Peyer's patch (tissue), 4 donors: ENCODE data around the gene TDRD10. TPM values are rescaled to one million over a fixed set of nuclear protein-coding genes. Genes with fewer than 3 reads are reported as not detected.

Experiments
- DNase-seq, 3 donors: peaks; one replicate each; pipeline ENCODE4 v3.0.0-alpha.2; 2017 to 2019
- H3K27ac ChIP-seq, 4 donors: fragments of 200-600 bp; sonication (generic); one replicate each; pipeline ENCODE4 v1.5.1; 2016 to 2019
- H3K27me3 ChIP-seq, 2 donors: fragments of 200-600 bp; sonication (generic); one replicate each; pipeline ENCODE4 v1.5.1; 2019
- H3K36me3 ChIP-seq, 3 donors: fragments of 200-600 bp; sonication (generic); one replicate each; pipeline ENCODE4 v1.5.1; 2016 to 2019
- H3K4me1 ChIP-seq, 4 donors: fragments of 200-600 bp; sonication (generic); one replicate each; pipeline ENCODE4 v1.5.1; 2016 to 2019
- H3K4me3 ChIP-seq, 4 donors: fragments of 200-600 bp; sonication (generic); 1 replicate in 3 of 4; 2 replicates in 1 of 4; pipeline ENCODE4 v1.5.1; 2016 to 2019; ENCODE audit warnings: mild to moderate bottlenecking in 1 of 4
- H3K9me3 ChIP-seq, 4 donors: fragments of 200-600 bp; sonication (generic); one replicate each; pipeline ENCODE4 v1.5.1; 2016 to 2019; ENCODE audit warnings: mild to moderate bottlenecking in 1 of 4
- POLR2A ChIP-seq, 2 donors: fragments of 450-650 bp; IDR thresholded peaks; one replicate each; pipeline ENCODE4 v1.5.1; 2017; ENCODE audit warnings: antibody characterized with exemption in 2 of 2, mild to moderate bottlenecking in 2 of 2, moderate library complexity in 2 of 2
- total RNA-seq, 4 donors: library from RNA; depleted of rRNA; stranded (reverse); fragments of >200 nt; gene quantifications; one replicate each; pipeline ENCODE4 v1.1.0, GENCODE V29; 2016
- TF ChIP-seq, protein P1 (sequence below), 6 experiments: fragments of 450-650 bp in 4 of 6; fragments of 200-600 bp in 2 of 6; sonication (generic) in 1 of 6; IDR thresholded peaks; one replicate each; pipeline ENCODE4 v1.5.1; 2017 to 2019; ENCODE audit warnings: antibody characterized with exemption in 6 of 6, mild to moderate bottlenecking in 3 of 6, moderate library complexity in 1 of 6

Gene TDRD10
- total RNA-seq, 4 donors from 2014 or later: 0.53 to 3.5 (median 1.6) TPM; not detected in 1

DNA sequence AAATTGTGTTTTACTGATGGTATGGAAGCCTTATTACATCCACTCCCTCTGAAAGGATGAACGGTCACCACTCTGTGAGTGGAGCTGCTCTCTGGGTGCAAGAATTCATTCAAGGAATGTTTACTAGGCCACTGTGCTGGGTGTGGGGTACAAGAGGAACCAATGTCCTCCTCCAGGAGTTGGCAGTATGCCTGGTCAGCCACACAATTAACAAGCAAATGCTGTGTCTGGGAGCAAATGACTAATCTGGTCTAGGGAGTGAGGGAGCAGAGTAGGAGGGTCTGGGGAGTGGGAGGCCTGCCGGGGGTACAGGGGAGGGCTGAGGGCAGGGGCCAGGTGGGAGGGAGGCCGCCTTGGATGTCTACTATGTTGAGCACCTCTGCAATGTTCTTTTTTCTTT lies 27.2 kb upstream of the TDRD10 start:
- Histone ChIP-seq H3K9me3 (no peaks in the 10 kb centered on the region), H3K36me3 (no peaks in the 10 kb centered on the region), H3K4me3 (no peak overlapping the region), H3K4me1 (peaks cover 0 to 17% (median 0%) of the 10 kb centered on the region in 4 donors), H3K27ac (peak overlapping the region in 1 of 4 donors; percentile 75), H3K27me3 (no peaks in the 10 kb centered on the region)
- peak in 2 of 3 donors; percentile 72 to 89 for DNase-seq
- TF ChIP-seq, protein P1, sequence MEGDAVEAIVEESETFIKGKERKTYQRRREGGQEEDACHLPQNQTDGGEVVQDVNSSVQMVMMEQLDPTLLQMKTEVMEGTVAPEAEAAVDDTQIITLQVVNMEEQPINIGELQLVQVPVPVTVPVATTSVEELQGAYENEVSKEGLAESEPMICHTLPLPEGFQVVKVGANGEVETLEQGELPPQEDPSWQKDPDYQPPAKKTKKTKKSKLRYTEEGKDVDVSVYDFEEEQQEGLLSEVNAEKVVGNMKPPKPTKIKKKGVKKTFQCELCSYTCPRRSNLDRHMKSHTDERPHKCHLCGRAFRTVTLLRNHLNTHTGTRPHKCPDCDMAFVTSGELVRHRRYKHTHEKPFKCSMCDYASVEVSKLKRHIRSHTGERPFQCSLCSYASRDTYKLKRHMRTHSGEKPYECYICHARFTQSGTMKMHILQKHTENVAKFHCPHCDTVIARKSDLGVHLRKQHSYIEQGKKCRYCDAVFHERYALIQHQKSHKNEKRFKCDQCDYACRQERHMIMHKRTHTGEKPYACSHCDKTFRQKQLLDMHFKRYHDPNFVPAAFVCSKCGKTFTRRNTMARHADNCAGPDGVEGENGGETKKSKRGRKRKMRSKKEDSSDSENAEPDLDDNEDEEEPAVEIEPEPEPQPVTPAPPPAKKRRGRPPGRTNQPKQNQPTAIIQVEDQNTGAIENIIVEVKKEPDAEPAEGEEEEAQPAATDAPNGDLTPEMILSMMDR (IDR thresholded peaks at IDR 0.05): no peak
- TF ChIP-seq POLR2A (IDR thresholded peaks at IDR 0.05): peak in 1 of 2 donors; percentile 16

DNA sequence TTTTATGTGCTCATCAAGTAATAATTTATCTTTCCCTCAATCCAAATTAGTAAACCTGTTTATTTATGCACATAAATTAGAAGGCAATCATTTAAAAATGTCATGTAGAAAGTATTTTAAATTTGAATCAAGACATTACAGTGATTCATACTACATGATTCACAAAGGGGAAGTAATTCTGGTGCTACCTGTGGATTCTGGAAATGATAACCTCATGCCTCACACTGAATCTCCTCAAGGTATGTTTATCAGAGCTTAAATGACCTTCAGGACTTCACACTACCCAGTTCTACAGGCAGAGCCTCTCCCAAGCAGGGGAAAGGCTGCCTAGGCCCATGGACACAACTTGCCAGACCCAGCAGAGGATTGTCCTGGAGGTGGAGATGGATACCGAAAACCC lies 25.2 kb upstream of the TDRD10 start:
- Histone ChIP-seq H3K36me3 (no peaks in the 10 kb centered on the region), H3K4me3 (no peak overlapping the region), H3K4me1 (peaks cover 0 to 17% (median 0%) of the 10 kb centered on the region in 4 donors), H3K27ac (peak overlapping the region in 3 of 4 donors; percentile 56 to 89 (median 81)), H3K27me3 (no peaks in the 10 kb centered on the region), H3K9me3 (no peaks in the 10 kb centered on the region)
- DNase-seq: no peak
- TF ChIP-seq POLR2A (IDR thresholded peaks at IDR 0.05): no peak
- TF ChIP-seq, protein P1 (IDR thresholded peaks at IDR 0.05): no peak

DNA sequence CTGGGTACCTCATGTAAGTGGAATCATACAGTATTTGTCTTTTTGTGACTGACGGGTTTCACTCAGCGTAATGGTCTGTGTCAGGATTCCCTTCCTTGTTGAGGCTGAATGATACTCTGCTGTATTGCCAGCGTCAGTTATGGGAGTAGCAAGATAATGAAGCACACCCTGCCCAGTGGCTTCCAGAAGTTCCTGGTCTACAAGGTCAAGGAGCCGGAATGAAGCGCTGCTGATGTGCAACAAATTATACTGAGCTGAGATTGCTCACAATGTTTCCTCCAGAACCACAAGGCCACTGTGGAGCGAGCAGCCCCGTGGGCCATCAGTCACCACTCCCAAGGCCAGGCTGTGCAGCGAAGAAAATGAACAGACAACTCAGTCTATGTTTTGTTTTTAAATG lies 24.0 kb upstream of the TDRD10 start:
- Histone ChIP-seq H3K4me3 (no peak overlapping the region), H3K36me3 (no peaks in the 10 kb centered on the region), H3K27me3 (no peaks in the 10 kb centered on the region), H3K9me3 (no peaks in the 10 kb centered on the region), H3K4me1 (peaks cover 0 to 17% (median 0%) of the 10 kb centered on the region in 4 donors), H3K27ac (peak overlapping the region in 3 of 4 donors; percentile 56 to 89 (median 81))
- DNase-seq: peak in 2 of 3 donors; percentile 66 to 84
- peak; percentile 43 to 72 for TF ChIP-seq POLR2A (IDR thresholded peaks at IDR 0.05)
- TF ChIP-seq, protein P1 (IDR thresholded peaks at IDR 0.05): no peak

DNA sequence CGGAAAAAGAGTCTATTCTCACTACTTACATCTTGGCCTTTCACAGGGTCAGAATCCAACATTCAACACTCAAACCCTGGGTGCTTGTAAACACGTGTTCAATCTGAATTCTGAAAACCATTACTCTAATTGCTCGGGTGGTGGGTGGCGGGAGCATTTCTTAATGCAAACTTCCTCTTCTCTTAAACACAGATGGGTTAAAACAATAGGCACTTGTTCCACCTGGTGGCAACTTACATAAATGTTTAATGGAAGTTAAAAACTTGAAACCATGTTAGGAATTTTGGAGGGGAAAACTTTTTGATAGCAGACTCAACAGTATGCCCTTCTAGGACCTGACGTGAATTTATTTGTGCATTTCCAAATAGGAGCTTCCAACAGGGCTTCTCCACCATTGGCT lies 23.4 kb upstream of the TDRD10 start:
- H3K27me3 ChIP-seq: no peaks in the 10 kb centered on the region
- H3K4me3 ChIP-seq: no peak overlapping the region
- DNase-seq: no peak
- peaks cover 0 to 17% (median 0%) of the 10 kb centered on the region in 4 donors for H3K4me1 ChIP-seq
- H3K27ac ChIP-seq: peak overlapping the region in 2 of 4 donors; percentile 81 to 89
- TF ChIP-seq, protein P1 (IDR thresholded peaks at IDR 0.05): peak in 3 of 6 experiments; percentile 51 to 60 (median 54)
- no peak for TF ChIP-seq POLR2A (IDR thresholded peaks at IDR 0.05)
- no peaks in the 10 kb centered on the region for H3K36me3 ChIP-seq
- no peaks in the 10 kb centered on the region for H3K9me3 ChIP-seq

DNA sequence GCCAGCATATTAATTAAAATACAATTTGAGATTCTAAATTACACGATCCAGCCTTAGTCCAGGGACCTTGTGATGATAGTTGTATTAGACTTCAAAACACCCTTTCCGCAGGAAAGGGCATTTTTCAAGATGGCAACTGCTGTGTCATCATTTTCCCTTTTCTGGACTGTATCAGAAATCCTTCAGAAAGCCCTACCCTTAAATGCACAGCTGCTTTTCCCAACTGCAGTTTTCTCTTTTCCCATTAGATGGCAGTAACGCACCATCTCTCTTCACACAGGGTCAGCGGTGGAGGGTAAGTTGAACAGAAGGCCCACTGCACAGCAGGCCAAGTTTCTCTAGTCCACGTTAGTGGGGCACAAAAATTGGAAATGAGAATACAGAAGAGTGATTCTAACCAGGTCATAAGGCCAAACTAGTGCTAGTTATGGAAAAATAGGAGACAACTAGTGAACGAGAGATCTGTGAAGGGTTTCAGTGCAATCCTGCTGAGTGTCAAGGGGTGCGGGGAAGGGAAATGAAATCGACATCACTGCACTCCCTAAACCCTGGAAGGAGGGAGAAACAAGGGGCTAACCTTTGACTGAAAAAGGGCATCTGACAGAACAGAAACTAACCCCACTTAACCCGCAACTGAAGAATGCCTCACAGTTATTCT lies 22.1 kb upstream of the TDRD10 start:
- TF ChIP-seq POLR2A (IDR thresholded peaks at IDR 0.05): no peak
- TF ChIP-seq, protein P1 (IDR thresholded peaks at IDR 0.05): peak; percentile 90 to 98 (median 96)
- no peak overlapping the region for H3K4me3 ChIP-seq
- peak in 2 of 3 donors; percentile 64 to 83 for DNase-seq
- H3K27ac ChIP-seq: no peak overlapping the region
- peaks cover 0 to 6% (median 0%) of the 10 kb centered on the region in 4 donors for H3K4me1 ChIP-seq
- no peaks in the 10 kb centered on the region for H3K27me3 ChIP-seq
- H3K9me3 ChIP-seq: no peaks in the 10 kb centered on the region
- no peaks in the 10 kb centered on the region for H3K36me3 ChIP-seq
